A549 (cell line): Measurements from ENCODE around the gene DMRTC2. TPM values are rescaled to one million over a fixed set of nuclear protein-coding genes. Genes with fewer than 3 reads are reported as not detected.

Source experiments
- ATAC-seq, 2 experiments: fragments of 200-7000 bp in 1 of 2; fragments of >200 bp in 1 of 2; cut with Nextera tagmentation in 1 of 2; cut with Tn5 transposase in 1 of 2; 3 replicates each; pipeline versions ENCODE4 v1.8.0 to v1.9.1; 2018 to 2020; ENCODE audit warnings: mild to moderate bottlenecking in 1 of 2, moderate library complexity in 1 of 2
- CTCF ChIA-PET: fragments of 300-600 bp; sonication (Branson Sonifier 250); formaldehyde crosslinking; extraction: SDS; loops from one replicate; lab custom pipeline; 2021; ENCODE audit warnings: antibody characterized with exemption, inconsistent platforms; lab: Yijun Ruan, JAX
- POLR2A ChIA-PET: fragments of 350-600 bp; formaldehyde crosslinking; extraction: SDS; loops from one replicate; lab custom pipeline; 2021; ENCODE audit warnings: antibody characterized with exemption, inconsistent platforms; lab: Yijun Ruan, JAX
- DNase-seq, 2 experiments: peaks; one replicate each; pipeline versions ENCODE4 v3.0.0 to v3.0.0-alpha.2; 2011 to 2016; ENCODE audit warnings: low read depth in 1 of 2, low spot score in 1 of 2
- FAIRE-seq: peaks from 2 replicates; lab custom pipeline; 2011; peaks lifted over from hg19 to GRCh38; lab: Jason Lieb, UNC
- H3K27ac ChIP-seq, 2 experiments: fragments of >200 bp; sonication (Bioruptor Twin); formaldehyde crosslinking; 3 replicates each; pipeline ENCODE4 v1.5.1; 2016 to 2017
- H3K4me1 ChIP-seq: fragments of >200 bp; sonication (Bioruptor Twin); formaldehyde crosslinking; 3 replicates; pipeline ENCODE4 v1.6.1; 2016
- H3K4me2 ChIP-seq: fragments of >200 bp; sonication (Bioruptor Twin); formaldehyde crosslinking; 3 replicates; pipeline ENCODE4 v1.6.1; 2016
- H3K4me3 ChIP-seq: fragments of >200 bp; sonication (Bioruptor Twin); formaldehyde crosslinking; 3 replicates; pipeline ENCODE4 v1.5.1; 2016
- H3K9me3 ChIP-seq: fragments of >200 bp; sonication (Bioruptor Twin); formaldehyde crosslinking; 3 replicates; pipeline ENCODE4 v1.6.1; 2016
- CBX2 ChIP-seq: fragments of 200-600 bp; sonication (generic); IDR thresholded peaks from 2 replicates; pipeline ENCODE4 v1.6.1; 2016; ENCODE audit warnings: low read depth, mild to moderate bottlenecking, borderline replicate concordance
- CHD4 ChIP-seq: fragments of 200-600 bp; sonication (generic); IDR thresholded peaks from 2 replicates; pipeline ENCODE4 v1.6.1; 2016; ENCODE audit warnings: antibody characterized with exemption, mild to moderate bottlenecking, borderline replicate concordance
- EHMT2 ChIP-seq: fragments of 200-600 bp; sonication (generic); IDR thresholded peaks from 2 replicates; pipeline ENCODE4 v1.6.1; 2016; ENCODE audit warnings: antibody characterized with exemption, low read depth, mild to moderate bottlenecking, moderate library complexity
- EP300 ChIP-seq, 2 experiments: fragments of >200 bp; sonication (Bioruptor Twin); formaldehyde crosslinking; IDR thresholded peaks; 2 replicates in 1 of 2; 3 replicates in 1 of 2; pipeline ENCODE4 v1.6.1; 2016 to 2017
- FOSB ChIP-seq: fragments of 250-450 bp; sonication (Bioruptor Pico); IDR thresholded peaks from 2 replicates; pipeline ENCODE4 v1.5.0; 2020; ENCODE audit warnings: mild to moderate bottlenecking, moderate library complexity
- FOXS1 ChIP-seq: fragments of 250-450 bp; sonication (Bioruptor Pico); IDR thresholded peaks from 2 replicates; pipeline ENCODE4 v1.5.0; 2020; ENCODE audit warnings: mild to moderate bottlenecking, moderate library complexity
- HDAC2 ChIP-seq: fragments of 200-600 bp; sonication (generic); IDR thresholded peaks from 2 replicates; pipeline ENCODE4 v1.6.1; 2016
- HOXA7 ChIP-seq: fragments of 250-450 bp; sonication (Bioruptor Pico); IDR thresholded peaks from 2 replicates; pipeline ENCODE4 v1.5.0; 2020; ENCODE audit warnings: mild to moderate bottlenecking, moderate library complexity
- KDM1A ChIP-seq: fragments of 200-600 bp; sonication (generic); IDR thresholded peaks from 2 replicates; pipeline ENCODE4 v1.6.1; 2016; ENCODE audit warnings: low read depth, mild to moderate bottlenecking
- MAZ ChIP-seq: fragments of 150-350 bp; IDR thresholded peaks from 2 replicates; pipeline ENCODE4 v1.6.1; 2014; ENCODE audit warnings: antibody characterized with exemption, low read depth, low read length, borderline replicate concordance
- NR3C1 ChIP-seq: fragments of >200 bp; sonication (Bioruptor Twin); formaldehyde crosslinking; IDR thresholded peaks from 3 replicates; pipeline ENCODE4 v1.6.1; 2017
- PHF8 ChIP-seq: fragments of 200-600 bp; sonication (generic); IDR thresholded peaks from 2 replicates; pipeline ENCODE4 v1.6.1; 2016; ENCODE audit warnings: low read depth, mild to moderate bottlenecking, antibody characterized with exemption, moderate library complexity, borderline replicate concordance
- POLR2A ChIP-seq: IDR thresholded peaks from 2 replicates; pipeline ENCODE4 v1.6.1; 2012; ENCODE audit warnings: mild to moderate bottlenecking, low read length
- POLR2AphosphoS2 ChIP-seq: conservative IDR thresholded peaks from 2 replicates; pipeline ENCODE4 v1.6.1; 2012; ENCODE audit warnings: low read length, improper control_type of control experiment, inconsistent platforms
- RCOR1 ChIP-seq: fragments of 150-350 bp; IDR thresholded peaks from 2 replicates; pipeline ENCODE4 v1.6.1; 2014; ENCODE audit warnings: antibody characterized with exemption, low read length, low read depth
- RFX5 ChIP-seq: fragments of 450-650 bp; IDR thresholded peaks from 2 replicates; pipeline ENCODE4 v1.7.1; 2014; ENCODE audit warnings: antibody characterized with exemption, mild to moderate bottlenecking, moderate library complexity
- SMC3 ChIP-seq: fragments of >200 bp; sonication (Bioruptor Twin); formaldehyde crosslinking; IDR thresholded peaks from 3 replicates; pipeline ENCODE4 v1.6.1; 2018; ENCODE audit warnings: inconsistent platforms
- TP53 ChIP-seq: fragments of 250-450 bp; sonication (Bioruptor Pico); IDR thresholded peaks from 2 replicates; pipeline ENCODE4 v1.5.0; 2021; ENCODE audit warnings: mild to moderate bottlenecking, moderate library complexity
- ZFP36 ChIP-seq: fragments of 450-650 bp; IDR thresholded peaks from 2 replicates; pipeline ENCODE4 v1.6.1; 2014; ENCODE audit warnings: borderline replicate concordance; ENCODE audit not compliant: partially characterized antibody
- ZNF302 ChIP-seq: fragments of 250-450 bp; sonication (Bioruptor Pico); IDR thresholded peaks from 2 replicates; pipeline ENCODE4 v1.9.0; 2021; ENCODE audit warnings: inconsistent platforms, mild to moderate bottlenecking, moderate library complexity
- WGBS: methylation state at CpG from one replicate; pipeline ENCODE4 v1.1.6; 2017; ENCODE audit errors: missing lambda C conversion rate; 5-methylcytosine and 5-hydroxymethylcytosine counted together
- polyA plus RNA-seq, 4 experiments: library from polyadenylated mRNA; depleted of rRNA in 3 of 4; stranded (reverse); fragments of >200 nt; fragmentation: RNase III in 1 of 4; extraction: RNeasy Plus Mini Kit Qiagen cat#74134 plus additional on column Dnase treatment in 1 of 4; gene quantifications; 2 replicates in 3 of 4; 3 replicates in 1 of 4; pipeline ENCODE4 v1.2.3, GENCODE V29; 2011 to 2017
- TF ChIP-seq, protein P1 (sequence below): IDR thresholded peaks from 2 replicates; pipeline ENCODE4 v1.6.1; 2012
- TF ChIP-seq, protein P2 (sequence below): fragments of 200-600 bp; sonication (generic); IDR thresholded peaks from 2 replicates; pipeline ENCODE4 v1.6.1; 2016; ENCODE audit warnings: antibody characterized with exemption, mild to moderate bottlenecking, moderate library complexity
- TF ChIP-seq, protein P3 (sequence below): fragments of >200 bp; sonication (Bioruptor Twin); formaldehyde crosslinking; IDR thresholded peaks from 2 replicates; pipeline ENCODE4 v1.6.1; 2016
- TF ChIP-seq, protein P4 (sequence below): IDR thresholded peaks from 2 replicates; pipeline ENCODE4 v1.6.1; 2012; ENCODE audit warnings: low read depth, borderline replicate concordance
- TF ChIP-seq, protein P5 (sequence below): IDR thresholded peaks from 2 replicates; pipeline ENCODE4 v1.6.1; 2012
- TF ChIP-seq, protein P6 (sequence below): fragments of >200 bp; sonication (Bioruptor Twin); formaldehyde crosslinking; IDR thresholded peaks from 3 replicates; pipeline ENCODE4 v1.5.1; 2016

The DMRTC2 gene
- polyA plus RNA-seq, 2 of the 4 experiments (the other 2 are of a cell fraction), result not detected

DNA sequence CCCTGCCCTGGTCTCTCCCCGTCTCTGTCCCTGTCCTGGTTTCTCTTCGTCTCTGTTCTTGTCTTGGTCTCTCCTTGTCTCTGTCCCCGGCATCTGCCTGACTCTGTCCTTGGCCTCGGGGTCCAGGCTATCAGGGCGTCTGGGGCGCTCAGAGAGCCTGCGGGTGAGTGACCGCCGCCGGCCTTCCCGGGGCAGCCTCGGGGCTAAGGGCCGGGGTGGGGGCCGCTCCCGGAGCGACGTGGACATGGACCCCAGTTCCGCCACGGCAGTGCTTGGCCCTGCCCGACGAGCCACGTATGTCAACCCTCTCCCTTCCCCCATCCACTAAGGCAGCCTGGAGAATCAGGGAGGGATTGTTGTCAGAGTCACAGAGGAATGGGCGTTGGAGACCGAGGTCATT lies 53.0 kb downstream of the DMRTC2 start:
- ChIA-PET POLR2A (interaction anchor here (0.6 kb wide), 1 partner anchor 38 kb away, joined by 3 read pairs; the partner anchor contains the start of gene RPS19), CTCF (interaction anchor here (1.0 to 2.9 kb wide), 4 partner anchors 24 to 60 kb away, joined by 3 to 9 read pairs (median 6); no protein-coding TSS in a partner anchor)
- no peak for DNase-seq
- H3K9me3 ChIP-seq, result no peaks in the 10 kb centered on the region
- H3K4me2 ChIP-seq, result no peak overlapping the region
- H3K27ac ChIP-seq, result no peak overlapping the region
- ATAC-seq, result no peak
- no peak for FAIRE-seq
- H3K4me3 ChIP-seq, result no peak overlapping the region
- H3K4me1 ChIP-seq, result peaks cover 14% of the 10 kb centered on the region; the same call in 2 of the 3 replicates
- 91% methylated on average over 24 of the region's 24 CpGs for WGBS
- TF ChIP-seq TP53, result no peak
- TF ChIP-seq RFX5, result no peak
- TF ChIP-seq, protein P1, sequence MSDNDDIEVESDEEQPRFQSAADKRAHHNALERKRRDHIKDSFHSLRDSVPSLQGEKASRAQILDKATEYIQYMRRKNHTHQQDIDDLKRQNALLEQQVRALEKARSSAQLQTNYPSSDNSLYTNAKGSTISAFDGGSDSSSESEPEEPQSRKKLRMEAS, result no peak
- TF ChIP-seq, protein P2, sequence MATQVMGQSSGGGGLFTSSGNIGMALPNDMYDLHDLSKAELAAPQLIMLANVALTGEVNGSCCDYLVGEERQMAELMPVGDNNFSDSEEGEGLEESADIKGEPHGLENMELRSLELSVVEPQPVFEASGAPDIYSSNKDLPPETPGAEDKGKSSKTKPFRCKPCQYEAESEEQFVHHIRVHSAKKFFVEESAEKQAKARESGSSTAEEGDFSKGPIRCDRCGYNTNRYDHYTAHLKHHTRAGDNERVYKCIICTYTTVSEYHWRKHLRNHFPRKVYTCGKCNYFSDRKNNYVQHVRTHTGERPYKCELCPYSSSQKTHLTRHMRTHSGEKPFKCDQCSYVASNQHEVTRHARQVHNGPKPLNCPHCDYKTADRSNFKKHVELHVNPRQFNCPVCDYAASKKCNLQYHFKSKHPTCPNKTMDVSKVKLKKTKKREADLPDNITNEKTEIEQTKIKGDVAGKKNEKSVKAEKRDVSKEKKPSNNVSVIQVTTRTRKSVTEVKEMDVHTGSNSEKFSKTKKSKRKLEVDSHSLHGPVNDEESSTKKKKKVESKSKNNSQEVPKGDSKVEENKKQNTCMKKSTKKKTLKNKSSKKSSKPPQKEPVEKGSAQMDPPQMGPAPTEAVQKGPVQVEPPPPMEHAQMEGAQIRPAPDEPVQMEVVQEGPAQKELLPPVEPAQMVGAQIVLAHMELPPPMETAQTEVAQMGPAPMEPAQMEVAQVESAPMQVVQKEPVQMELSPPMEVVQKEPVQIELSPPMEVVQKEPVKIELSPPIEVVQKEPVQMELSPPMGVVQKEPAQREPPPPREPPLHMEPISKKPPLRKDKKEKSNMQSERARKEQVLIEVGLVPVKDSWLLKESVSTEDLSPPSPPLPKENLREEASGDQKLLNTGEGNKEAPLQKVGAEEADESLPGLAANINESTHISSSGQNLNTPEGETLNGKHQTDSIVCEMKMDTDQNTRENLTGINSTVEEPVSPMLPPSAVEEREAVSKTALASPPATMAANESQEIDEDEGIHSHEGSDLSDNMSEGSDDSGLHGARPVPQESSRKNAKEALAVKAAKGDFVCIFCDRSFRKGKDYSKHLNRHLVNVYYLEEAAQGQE, result no peak
- no peak for TF ChIP-seq POLR2AphosphoS2
- no peak for TF ChIP-seq POLR2A
- TF ChIP-seq, protein P3, sequence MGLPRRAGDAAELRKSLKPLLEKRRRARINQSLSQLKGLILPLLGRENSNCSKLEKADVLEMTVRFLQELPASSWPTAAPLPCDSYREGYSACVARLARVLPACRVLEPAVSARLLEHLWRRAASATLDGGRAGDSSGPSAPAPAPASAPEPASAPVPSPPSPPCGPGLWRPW, result no peak
- no peak for TF ChIP-seq EHMT2
- TF ChIP-seq CBX2, result no peak
- no peak for TF ChIP-seq MAZ
- no peak for TF ChIP-seq HOXA7 (CRISPR knock-in tag)
- TF ChIP-seq, protein P4, sequence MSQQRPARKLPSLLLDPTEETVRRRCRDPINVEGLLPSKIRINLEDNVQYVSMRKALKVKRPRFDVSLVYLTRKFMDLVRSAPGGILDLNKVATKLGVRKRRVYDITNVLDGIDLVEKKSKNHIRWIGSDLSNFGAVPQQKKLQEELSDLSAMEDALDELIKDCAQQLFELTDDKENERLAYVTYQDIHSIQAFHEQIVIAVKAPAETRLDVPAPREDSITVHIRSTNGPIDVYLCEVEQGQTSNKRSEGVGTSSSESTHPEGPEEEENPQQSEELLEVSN, result no peak
- no peak for TF ChIP-seq HDAC2
- no peak for TF ChIP-seq FOSB (CRISPR knock-in tag)
- no peak for TF ChIP-seq RCOR1
- TF ChIP-seq NR3C1, result no peak
- no peak for TF ChIP-seq PHF8
- TF ChIP-seq, protein P5, sequence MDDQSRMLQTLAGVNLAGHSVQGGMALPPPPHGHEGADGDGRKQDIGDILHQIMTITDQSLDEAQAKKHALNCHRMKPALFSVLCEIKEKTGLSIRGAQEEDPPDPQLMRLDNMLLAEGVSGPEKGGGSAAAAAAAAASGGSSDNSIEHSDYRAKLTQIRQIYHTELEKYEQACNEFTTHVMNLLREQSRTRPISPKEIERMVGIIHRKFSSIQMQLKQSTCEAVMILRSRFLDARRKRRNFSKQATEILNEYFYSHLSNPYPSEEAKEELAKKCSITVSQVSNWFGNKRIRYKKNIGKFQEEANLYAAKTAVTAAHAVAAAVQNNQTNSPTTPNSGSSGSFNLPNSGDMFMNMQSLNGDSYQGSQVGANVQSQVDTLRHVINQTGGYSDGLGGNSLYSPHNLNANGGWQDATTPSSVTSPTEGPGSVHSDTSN, result no peak

DNA sequence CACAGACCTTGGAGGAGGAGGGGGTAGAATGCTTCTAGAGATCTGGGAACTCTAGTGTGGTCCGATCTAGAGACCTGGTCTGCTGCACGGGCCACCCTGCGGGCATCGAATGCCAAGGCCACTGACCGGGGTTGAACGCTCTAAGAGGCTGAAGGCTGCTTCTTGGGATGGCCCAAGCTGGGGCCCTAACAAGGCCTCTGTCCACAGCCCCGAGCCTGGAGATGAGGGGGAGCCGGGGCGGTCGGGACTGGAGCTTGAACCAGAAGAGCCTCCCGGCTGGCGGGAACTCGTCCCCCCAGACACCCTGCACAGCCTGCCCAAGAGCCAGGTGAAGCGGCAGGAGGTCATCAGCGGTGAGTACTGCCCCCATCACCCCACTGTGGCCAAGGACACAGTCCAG lies 53.4 kb downstream of the DMRTC2 start:
- DNase-seq, result no peak
- WGBS, result 94% methylated on average over 15 of the region's 15 CpGs
- CTCF ChIA-PET, result interaction anchor here (1.0 to 2.9 kb wide), 7 partner anchors 14 to 59 kb away, joined by 3 to 9 read pairs (median 4); no protein-coding TSS in a partner anchor

More for the DNA sequence above, 53.4 kb downstream of the DMRTC2 start:
- FAIRE-seq (no peak), ATAC-seq (no peak)
- H3K9me3 ChIP-seq, result no peaks in the 10 kb centered on the region
- H3K27ac ChIP-seq, result no peak overlapping the region
- H3K4me2 ChIP-seq, result no peak overlapping the region
- no peak overlapping the region for H3K4me3 ChIP-seq
- POLR2A ChIA-PET, result interaction anchor here (0.6 kb wide), 1 partner anchor 38 kb away, joined by 3 read pairs; the partner anchor contains the start of gene RPS19
- peaks cover 18% of the 10 kb centered on the region for H3K4me1 ChIP-seq
- TF ChIP-seq, protein P6, sequence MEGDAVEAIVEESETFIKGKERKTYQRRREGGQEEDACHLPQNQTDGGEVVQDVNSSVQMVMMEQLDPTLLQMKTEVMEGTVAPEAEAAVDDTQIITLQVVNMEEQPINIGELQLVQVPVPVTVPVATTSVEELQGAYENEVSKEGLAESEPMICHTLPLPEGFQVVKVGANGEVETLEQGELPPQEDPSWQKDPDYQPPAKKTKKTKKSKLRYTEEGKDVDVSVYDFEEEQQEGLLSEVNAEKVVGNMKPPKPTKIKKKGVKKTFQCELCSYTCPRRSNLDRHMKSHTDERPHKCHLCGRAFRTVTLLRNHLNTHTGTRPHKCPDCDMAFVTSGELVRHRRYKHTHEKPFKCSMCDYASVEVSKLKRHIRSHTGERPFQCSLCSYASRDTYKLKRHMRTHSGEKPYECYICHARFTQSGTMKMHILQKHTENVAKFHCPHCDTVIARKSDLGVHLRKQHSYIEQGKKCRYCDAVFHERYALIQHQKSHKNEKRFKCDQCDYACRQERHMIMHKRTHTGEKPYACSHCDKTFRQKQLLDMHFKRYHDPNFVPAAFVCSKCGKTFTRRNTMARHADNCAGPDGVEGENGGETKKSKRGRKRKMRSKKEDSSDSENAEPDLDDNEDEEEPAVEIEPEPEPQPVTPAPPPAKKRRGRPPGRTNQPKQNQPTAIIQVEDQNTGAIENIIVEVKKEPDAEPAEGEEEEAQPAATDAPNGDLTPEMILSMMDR, result no peak
- no peak for TF ChIP-seq FOXS1 (CRISPR knock-in tag)
- TF ChIP-seq CHD4, result no peak
- no peak for TF ChIP-seq ZFP36
- TF ChIP-seq SMC3, result no peak
- no peak for TF ChIP-seq ZNF302 (CRISPR knock-in tag)
- no peak for TF ChIP-seq KDM1A
- no peak for TF ChIP-seq EP300 (IDR thresholded peaks at IDR 0.05)
- TF ChIP-seq, all 56 proteins: peak for 0
